KMS-11 (cell line): ENCODE data around the gene KLHL33.

Experiments used
- H2AFZ ChIP-seq: fragments of 200-600 bp; sonication (generic); 2 replicates; pipeline ENCODE4 v1.6.1; 2016; ENCODE audit warnings: antibody characterized with exemption, mixed run types, low read depth
- H3K27ac ChIP-seq: fragments of 200-600 bp; sonication (generic); 2 replicates; pipeline ENCODE4 v1.6.1; 2016; ENCODE audit warnings: mild to moderate bottlenecking, mixed run types
- H3K27me3 ChIP-seq: fragments of 200-600 bp; sonication (generic); 2 replicates; pipeline ENCODE4 v1.6.1; 2017; ENCODE audit warnings: mild to moderate bottlenecking, low read depth, mixed run types, moderate library complexity; ENCODE audit not compliant: insufficient read depth
- H3K36me3 ChIP-seq: fragments of 200-600 bp; sonication (generic); 2 replicates; pipeline ENCODE4 v1.6.1; 2017; ENCODE audit warnings: mild to moderate bottlenecking, mixed run types; ENCODE audit not compliant: insufficient read depth
- H3K4me1 ChIP-seq: fragments of 200-600 bp; sonication (generic); 2 replicates; pipeline ENCODE4 v1.6.1; 2016; ENCODE audit warnings: mild to moderate bottlenecking, low read depth, mixed run types; ENCODE audit not compliant: poor library complexity, severe bottlenecking
- H3K4me2 ChIP-seq: fragments of 200-600 bp; sonication (generic); 2 replicates; pipeline ENCODE4 v1.7.0; 2016; ENCODE audit warnings: mild to moderate bottlenecking, mixed run types
- H3K4me3 ChIP-seq: fragments of 200-600 bp; sonication (generic); IDR thresholded peaks from 2 replicates; pipeline ENCODE4 v1.6.1; 2017; ENCODE audit warnings: low read depth, low read length, mixed read lengths; ENCODE audit not compliant: insufficient read depth
- H3K79me2 ChIP-seq: fragments of 200-600 bp; sonication (generic); 2 replicates; pipeline ENCODE4 v1.6.1; 2016; ENCODE audit warnings: low read depth, mixed run types; ENCODE audit not compliant: insufficient read depth
- H3K9ac ChIP-seq: fragments of 200-600 bp; sonication (generic); 2 replicates; pipeline ENCODE4 v1.6.1; 2016; ENCODE audit warnings: mild to moderate bottlenecking, mixed run types
- H4K20me1 ChIP-seq: fragments of 200-600 bp; sonication (generic); 2 replicates; pipeline ENCODE4 v1.6.1; 2016; ENCODE audit warnings: mild to moderate bottlenecking, mixed run types; ENCODE audit not compliant: insufficient read depth
- TF ChIP-seq, protein P1 (sequence below): fragments of 200-600 bp; sonication (generic); conservative IDR thresholded peaks from 2 replicates; pipeline ENCODE4 v1.6.1; 2017; ENCODE audit warnings: low read depth, mild to moderate bottlenecking, antibody characterized with exemption, low read length, moderate library complexity, mixed read lengths

The KLHL33 gene

DNA sequence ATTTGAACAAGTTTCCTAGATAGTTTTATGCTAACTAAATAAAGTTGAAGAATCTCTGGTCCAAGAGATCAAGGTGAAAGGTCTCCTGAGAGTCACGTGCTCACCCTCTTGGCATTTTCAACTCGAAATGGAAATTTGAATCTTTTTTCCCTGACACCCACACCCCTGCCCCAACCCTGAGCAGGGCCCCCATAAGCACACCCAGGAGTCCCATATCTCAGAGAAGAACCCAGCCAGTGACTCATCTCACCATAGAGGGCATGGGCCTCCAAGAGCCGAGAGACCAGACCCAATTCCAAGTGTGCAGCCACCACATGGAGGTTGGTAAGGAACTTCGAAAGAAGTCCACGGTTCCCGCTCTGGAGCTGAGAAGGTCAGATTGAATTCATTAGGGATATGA lies 55.3 kb downstream of the KLHL33 start:
- no peak overlapping the region for H3K4me2 ChIP-seq
- H3K9ac ChIP-seq = no peak overlapping the region
- no peaks in the 10 kb centered on the region for H3K79me2 ChIP-seq
- no peak overlapping the region for H3K4me3 ChIP-seq
- H2AFZ ChIP-seq = no peak overlapping the region
- no peaks in the 10 kb centered on the region for H3K36me3 ChIP-seq
- TF ChIP-seq, protein P1, sequence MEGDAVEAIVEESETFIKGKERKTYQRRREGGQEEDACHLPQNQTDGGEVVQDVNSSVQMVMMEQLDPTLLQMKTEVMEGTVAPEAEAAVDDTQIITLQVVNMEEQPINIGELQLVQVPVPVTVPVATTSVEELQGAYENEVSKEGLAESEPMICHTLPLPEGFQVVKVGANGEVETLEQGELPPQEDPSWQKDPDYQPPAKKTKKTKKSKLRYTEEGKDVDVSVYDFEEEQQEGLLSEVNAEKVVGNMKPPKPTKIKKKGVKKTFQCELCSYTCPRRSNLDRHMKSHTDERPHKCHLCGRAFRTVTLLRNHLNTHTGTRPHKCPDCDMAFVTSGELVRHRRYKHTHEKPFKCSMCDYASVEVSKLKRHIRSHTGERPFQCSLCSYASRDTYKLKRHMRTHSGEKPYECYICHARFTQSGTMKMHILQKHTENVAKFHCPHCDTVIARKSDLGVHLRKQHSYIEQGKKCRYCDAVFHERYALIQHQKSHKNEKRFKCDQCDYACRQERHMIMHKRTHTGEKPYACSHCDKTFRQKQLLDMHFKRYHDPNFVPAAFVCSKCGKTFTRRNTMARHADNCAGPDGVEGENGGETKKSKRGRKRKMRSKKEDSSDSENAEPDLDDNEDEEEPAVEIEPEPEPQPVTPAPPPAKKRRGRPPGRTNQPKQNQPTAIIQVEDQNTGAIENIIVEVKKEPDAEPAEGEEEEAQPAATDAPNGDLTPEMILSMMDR = no peak
- no peak overlapping the region for H3K27ac ChIP-seq
- no peaks in the 10 kb centered on the region for H3K4me1 ChIP-seq
- H3K27me3 ChIP-seq = no peaks in the 10 kb centered on the region
- no peaks in the 10 kb centered on the region for H4K20me1 ChIP-seq

DNA sequence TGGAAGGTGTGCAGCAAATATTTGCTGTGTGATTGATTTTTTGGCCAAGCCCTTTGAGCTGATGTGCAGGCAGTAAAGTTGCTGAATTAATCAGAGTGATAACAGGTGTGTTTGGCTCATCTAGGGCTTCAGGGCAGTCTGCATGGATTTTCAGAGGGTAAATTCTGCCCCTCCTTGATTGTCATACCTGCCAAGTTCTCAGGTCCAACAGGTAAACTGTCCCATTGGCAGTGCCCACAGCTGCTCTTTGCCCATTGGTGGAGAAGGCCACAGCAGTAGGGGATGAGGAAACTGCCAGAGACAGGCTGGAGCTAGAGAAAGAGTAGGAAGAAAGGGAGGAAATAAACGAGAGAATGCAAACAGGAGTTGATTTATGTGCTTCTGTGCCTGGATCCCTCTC lies 56.2 kb downstream of the KLHL33 start:
- Histone ChIP-seq H3K4me1 (no peaks in the 10 kb centered on the region), H3K36me3 (no peaks in the 10 kb centered on the region), H3K27ac (no peak overlapping the region), H3K79me2 (no peaks in the 10 kb centered on the region), H2AFZ (no peak overlapping the region), H3K4me3 (no peak overlapping the region), H3K4me2 (no peak overlapping the region), H3K27me3 (no peaks in the 10 kb centered on the region), H3K9ac (no peak overlapping the region), H4K20me1 (no peaks in the 10 kb centered on the region)
- TF ChIP-seq, protein P1 = no peak

DNA sequence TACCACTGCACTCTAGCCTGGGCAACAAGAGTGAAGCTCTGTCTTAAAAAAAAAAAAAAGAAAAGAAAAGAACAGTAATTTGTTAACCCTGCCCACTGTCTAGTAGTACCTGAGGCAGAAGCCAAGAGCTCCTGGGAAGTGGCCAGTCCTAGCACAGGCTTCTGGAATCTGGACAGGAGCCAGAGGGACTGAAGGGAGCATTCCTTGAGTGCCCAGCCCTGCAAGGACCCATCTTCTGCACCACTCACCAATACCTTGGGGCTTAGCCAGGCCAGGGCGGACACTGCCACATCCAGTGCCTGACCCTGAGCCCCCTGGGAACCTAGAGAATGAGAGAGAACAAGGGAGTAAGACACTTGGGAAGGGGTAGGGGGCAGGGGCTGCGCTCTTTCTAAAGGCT lies 58.8 kb downstream of the KLHL33 start:
- Histone ChIP-seq H3K27me3 (no peaks in the 10 kb centered on the region), H3K9ac (no peak overlapping the region), H3K79me2 (no peaks in the 10 kb centered on the region), H4K20me1 (no peaks in the 10 kb centered on the region), H3K4me3 (no peak overlapping the region), H3K27ac (no peak overlapping the region), H3K36me3 (no peaks in the 10 kb centered on the region), H3K4me2 (no peak overlapping the region), H2AFZ (no peak overlapping the region), H3K4me1 (no peaks in the 10 kb centered on the region)
- TF ChIP-seq, protein P1 = no peak

DNA sequence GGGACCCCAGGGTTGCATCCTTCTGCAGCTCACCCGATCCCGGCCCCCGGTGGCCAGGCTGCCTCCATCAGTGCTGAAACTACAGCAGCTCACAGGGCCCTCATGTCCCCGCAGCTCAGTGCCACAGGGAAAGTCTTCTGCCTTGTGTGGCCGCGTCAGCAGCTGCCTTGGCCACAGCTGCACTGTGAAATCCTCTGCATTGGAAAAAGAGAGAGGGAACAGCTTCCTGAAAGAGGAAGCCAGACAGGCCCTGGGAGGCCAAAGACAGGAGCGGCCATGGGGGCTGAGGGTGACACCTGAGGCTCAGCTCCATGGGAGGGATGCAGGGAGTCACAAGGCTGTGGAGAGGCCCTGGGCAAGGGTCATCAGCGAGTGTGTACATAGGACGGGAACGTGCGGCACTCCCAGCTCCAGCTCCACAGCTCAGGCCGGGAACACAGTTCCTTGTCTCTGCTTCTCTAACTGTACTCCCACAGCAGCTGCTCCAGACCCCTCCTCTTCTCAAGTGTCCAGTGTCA lies 59.8 kb downstream of the KLHL33 start:
- TF ChIP-seq, protein P1 = no peak
- Histone ChIP-seq H3K4me1 (no peaks in the 10 kb centered on the region), H3K9ac (no peak overlapping the region), H4K20me1 (no peaks in the 10 kb centered on the region), H3K27ac (no peak overlapping the region), H3K79me2 (no peaks in the 10 kb centered on the region), H3K4me2 (no peak overlapping the region), H3K4me3 (no peak overlapping the region), H3K36me3 (no peaks in the 10 kb centered on the region), H3K27me3 (no peaks in the 10 kb centered on the region), H2AFZ (no peak overlapping the region)
